Neural progenitor cell (in vitro differentiated cells): Measurements from ENCODE around the gene KLHDC4. TPM values are rescaled to one million over a fixed set of nuclear protein-coding genes. Genes with fewer than 3 reads are reported as not detected.

Source experiments
- DNase-seq: peaks from one replicate; pipeline ENCODE4 v3.0.0-alpha.2; 2016; ENCODE audit warnings: low spot score
- H2AFZ ChIP-seq: fragments of 200-600 bp; sonication (generic); replicated peaks from 2 replicates; pipeline ENCODE4 v1.6.1; 2016; ENCODE audit warnings: antibody characterized with exemption
- H3F3A ChIP-seq: fragments of 200-600 bp; sonication (generic); 2 replicates; pipeline ENCODE4 v1.6.1; 2016; ENCODE audit warnings: antibody characterized with exemption, low read depth
- H3K27ac ChIP-seq: fragments of 200-600 bp; sonication (generic); 2 replicates; pipeline ENCODE4 v1.5.1; 2016; ENCODE audit warnings: mild to moderate bottlenecking
- H3K27me3 ChIP-seq: fragments of 200-600 bp; sonication (generic); 2 replicates; pipeline ENCODE4 v1.6.1; 2016; ENCODE audit warnings: mild to moderate bottlenecking, moderate library complexity
- H3K36me3 ChIP-seq: fragments of 200-600 bp; sonication (generic); 2 replicates; pipeline ENCODE4 v1.5.1; 2016
- H3K4me1 ChIP-seq: fragments of 200-600 bp; sonication (generic); 2 replicates; pipeline ENCODE4 v1.6.1; 2016; ENCODE audit warnings: mixed run types
- H3K4me2 ChIP-seq: fragments of 200-600 bp; sonication (generic); 2 replicates; pipeline ENCODE4 v1.6.1; 2016
- H3K4me3 ChIP-seq: fragments of 200-600 bp; sonication (generic); 2 replicates; pipeline ENCODE4 v1.5.1; 2016
- H3K79me2 ChIP-seq: fragments of 200-600 bp; sonication (generic); 2 replicates; pipeline ENCODE4 v1.6.1; 2016; ENCODE audit warnings: low read depth
- H3K9ac ChIP-seq: fragments of 200-600 bp; sonication (generic); 2 replicates; pipeline ENCODE4 v1.6.1; 2016
- H3K9me3 ChIP-seq: fragments of 200-600 bp; sonication (generic); 2 replicates; pipeline ENCODE4 v1.5.1; 2016; ENCODE audit warnings: low read depth
- H4K20me1 ChIP-seq: fragments of 200-600 bp; sonication (generic); 2 replicates; pipeline ENCODE4 v1.6.1; 2016; ENCODE audit warnings: low read depth
- H3K27ac Mint-ChIP-seq: 3 replicates; pipeline ENCODE4 v1.8.0; 2021; ENCODE audit warnings: mixed read lengths
- H3K27me3 Mint-ChIP-seq: 2 replicates; pipeline ENCODE4 v1.8.0; 2022; ENCODE audit warnings: low read depth, mild to moderate bottlenecking, inconsistent platforms, moderate library complexity, mixed read lengths; ENCODE audit not compliant: insufficient read depth
- H3K36me3 Mint-ChIP-seq: 3 replicates; pipeline ENCODE4 v1.8.0; 2021; ENCODE audit warnings: mixed read lengths
- H3K4me1 Mint-ChIP-seq: 3 replicates; pipeline ENCODE4 v1.8.0; 2021; ENCODE audit warnings: mixed read lengths
- H3K4me3 Mint-ChIP-seq: 3 replicates; pipeline ENCODE4 v1.8.0; 2021; ENCODE audit warnings: mild to moderate bottlenecking, moderate library complexity, mixed read lengths
- H3K9me3 Mint-ChIP-seq: 3 replicates; pipeline ENCODE4 v1.8.0; 2020; ENCODE audit warnings: mixed read lengths
- EZH2 ChIP-seq: fragments of 200-600 bp; sonication (generic); IDR thresholded peaks from 2 replicates; pipeline ENCODE4 v1.6.1; 2017; ENCODE audit warnings: antibody characterized with exemption, mild to moderate bottlenecking, moderate library complexity
- EZH2phosphoT487 ChIP-seq: fragments of 200-600 bp; sonication (generic); IDR thresholded peaks from 2 replicates; pipeline ENCODE4 v1.6.1; 2017; ENCODE audit warnings: antibody characterized with exemption
- total RNA-seq: library from RNA; depleted of rRNA; stranded (reverse); fragments of >200 nt; gene quantifications from 2 replicates; pipeline ENCODE4 v1.2.3, GENCODE V29; 2015; ENCODE audit warnings: low replicate concordance
- TF ChIP-seq, protein P1 (sequence below): fragments of 200-600 bp; sonication (generic); IDR thresholded peaks from 2 replicates; pipeline ENCODE4 v1.5.1; 2017; ENCODE audit warnings: antibody characterized with exemption, mild to moderate bottlenecking

Gene KLHDC4
- total RNA-seq, 1 donor from 2014 or later: 19.2 TPM

GRCh38 chr16:87782033-87782432 lies 16.2 kb upstream of the KLHDC4 start:
- Histone ChIP-seq H3K4me2 (no peak overlapping the region), H3K36me3 (no peaks in the 10 kb centered on the region), H3K4me3 (no peak overlapping the region), H3F3A (peaks cover 4% of the 10 kb centered on the region), H3K9ac (no peak overlapping the region), H2AFZ (no peak overlapping the region), H3K27me3 (no peaks in the 10 kb centered on the region), H3K9me3 (no peaks in the 10 kb centered on the region), H3K4me1 (no peaks in the 10 kb centered on the region), H3K27ac (no peak overlapping the region), H3K79me2 (no peaks in the 10 kb centered on the region), H4K20me1 (no peaks in the 10 kb centered on the region)
- Mint-ChIP-seq H3K27me3 (peaks cover 3% of the 10 kb centered on the region), H3K4me3 (no peak overlapping the region), H3K9me3 (peaks cover 1% of the 10 kb centered on the region), H3K4me1 (peaks cover 29% of the 10 kb centered on the region), H3K36me3 (no peaks in the 10 kb centered on the region), H3K27ac (no peak overlapping the region)
- TF ChIP-seq, protein P1, sequence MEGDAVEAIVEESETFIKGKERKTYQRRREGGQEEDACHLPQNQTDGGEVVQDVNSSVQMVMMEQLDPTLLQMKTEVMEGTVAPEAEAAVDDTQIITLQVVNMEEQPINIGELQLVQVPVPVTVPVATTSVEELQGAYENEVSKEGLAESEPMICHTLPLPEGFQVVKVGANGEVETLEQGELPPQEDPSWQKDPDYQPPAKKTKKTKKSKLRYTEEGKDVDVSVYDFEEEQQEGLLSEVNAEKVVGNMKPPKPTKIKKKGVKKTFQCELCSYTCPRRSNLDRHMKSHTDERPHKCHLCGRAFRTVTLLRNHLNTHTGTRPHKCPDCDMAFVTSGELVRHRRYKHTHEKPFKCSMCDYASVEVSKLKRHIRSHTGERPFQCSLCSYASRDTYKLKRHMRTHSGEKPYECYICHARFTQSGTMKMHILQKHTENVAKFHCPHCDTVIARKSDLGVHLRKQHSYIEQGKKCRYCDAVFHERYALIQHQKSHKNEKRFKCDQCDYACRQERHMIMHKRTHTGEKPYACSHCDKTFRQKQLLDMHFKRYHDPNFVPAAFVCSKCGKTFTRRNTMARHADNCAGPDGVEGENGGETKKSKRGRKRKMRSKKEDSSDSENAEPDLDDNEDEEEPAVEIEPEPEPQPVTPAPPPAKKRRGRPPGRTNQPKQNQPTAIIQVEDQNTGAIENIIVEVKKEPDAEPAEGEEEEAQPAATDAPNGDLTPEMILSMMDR: no peak
- no peak for TF ChIP-seq EZH2
- no peak for TF ChIP-seq EZH2phosphoT487
- no peak for DNase-seq

- Histone ChIP-seq H3K4me1 (no peaks in the 10 kb centered on the region), H3K36me3 (no peaks in the 10 kb centered on the region), H3F3A (peaks cover 4% of the 10 kb centered on the region), H3K4me2 (no peak overlapping the region), H4K20me1 (no peaks in the 10 kb centered on the region), H3K27me3 (no peaks in the 10 kb centered on the region), H3K27ac (no peak overlapping the region), H3K4me3 (no peak overlapping the region), H2AFZ (no peak overlapping the region), H3K9ac (no peak overlapping the region), H3K9me3 (no peaks in the 10 kb centered on the region), H3K79me2 (no peaks in the 10 kb centered on the region)
- H3K4me3 Mint-ChIP-seq: no peak overlapping the region
- DNase-seq: no peak
- TF ChIP-seq, protein P1: no peak
- TF ChIP-seq EZH2phosphoT487 (no peak), EZH2 (no peak)
- peaks cover 5% of the 10 kb centered on the region for H3K27me3 Mint-ChIP-seq
- H3K36me3 Mint-ChIP-seq: no peaks in the 10 kb centered on the region
- peaks cover 1% of the 10 kb centered on the region for H3K9me3 Mint-ChIP-seq
- H3K27ac Mint-ChIP-seq: peak overlapping the region; percentile 15
- peaks cover 29% of the 10 kb centered on the region for H3K4me1 Mint-ChIP-seq
Observed at GRCh38 chr16:87780385-87780989, 14.7 kb upstream of the KLHDC4 start.

DNA sequence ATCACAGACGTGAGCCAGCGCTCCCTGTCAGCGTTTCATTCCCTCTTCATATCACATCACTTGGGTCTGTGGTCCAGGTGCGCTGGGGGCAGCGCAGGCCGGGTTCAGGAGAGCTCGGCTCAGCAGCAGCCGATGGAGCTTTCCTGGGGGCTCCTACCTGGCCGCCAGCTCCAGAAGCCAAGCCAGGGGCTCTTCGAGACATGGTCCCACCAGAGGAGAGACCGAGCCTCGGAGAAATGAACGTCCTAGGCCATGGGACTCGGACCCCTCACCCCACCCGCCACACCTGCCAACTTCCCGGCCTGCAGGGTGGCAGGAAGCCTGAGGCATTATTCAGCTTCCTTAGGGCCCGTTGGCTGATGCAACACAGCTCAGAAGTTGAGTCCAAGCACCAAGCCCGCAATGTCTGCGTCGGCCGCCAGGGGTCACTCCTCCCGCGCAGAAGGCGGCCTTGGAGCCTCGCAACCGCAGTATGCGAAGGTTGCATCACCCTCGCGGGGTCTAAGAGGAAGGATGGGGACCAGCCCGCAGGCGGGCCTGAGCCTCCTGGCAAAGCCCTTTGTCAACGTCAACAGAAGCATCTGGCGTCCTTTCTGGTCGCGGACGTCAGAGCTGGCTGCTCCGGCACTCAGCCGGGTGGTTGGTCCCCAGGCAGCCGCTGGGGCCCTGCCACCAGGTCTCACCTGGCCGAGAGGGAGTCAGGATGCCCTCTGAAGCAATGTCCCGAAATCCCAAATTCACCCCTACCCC lies 13.2 kb upstream of the KLHDC4 start:
- no peak overlapping the region for H3K9ac ChIP-seq
- no peaks in the 10 kb centered on the region for H3K4me1 ChIP-seq
- no peak overlapping the region for H3K4me2 ChIP-seq
- TF ChIP-seq, protein P1: peak; percentile 94
- no peak for TF ChIP-seq EZH2phosphoT487
- Mint-ChIP-seq H3K27ac (peak overlapping the region; percentile 88), H3K9me3 (peaks cover 1% of the 10 kb centered on the region), H3K4me3 (no peak overlapping the region), H3K36me3 (no peaks in the 10 kb centered on the region), H3K27me3 (peaks cover 5% of the 10 kb centered on the region), H3K4me1 (peaks cover 19% of the 10 kb centered on the region)
- no peaks in the 10 kb centered on the region for H3K27me3 ChIP-seq
- no peaks in the 10 kb centered on the region for H3K79me2 ChIP-seq
- H3K27ac ChIP-seq: no peak overlapping the region
- DNase-seq: peak; percentile 93
- H2AFZ ChIP-seq: peak overlapping the region; percentile 21
- H3K4me3 ChIP-seq: no peak overlapping the region
- H4K20me1 ChIP-seq: no peaks in the 10 kb centered on the region
- H3F3A ChIP-seq: peaks cover 4% of the 10 kb centered on the region
- H3K36me3 ChIP-seq: no peaks in the 10 kb centered on the region
- no peaks in the 10 kb centered on the region for H3K9me3 ChIP-seq
